NCI-H146 treated with DMSO at 0.1 percent for 48 hours (cell line): Measurements from ENCODE around the gene PRAME.
A peak's percentile ranks its signal among the peaks of the same experiment; 100 is the strongest.
"Not testable (repeated sequence)": the region's sequence is repeated elsewhere in the genome, so short reads cannot be mapped to it uniquely, and the experiment has no call there.

Source experiments
- DNase-seq: peaks from one replicate; lab custom pipeline; 2025; ENCODE audit not compliant: unreplicated experiment; lab: John Stamatoyannopoulos, UW

The PRAME gene, protein sequence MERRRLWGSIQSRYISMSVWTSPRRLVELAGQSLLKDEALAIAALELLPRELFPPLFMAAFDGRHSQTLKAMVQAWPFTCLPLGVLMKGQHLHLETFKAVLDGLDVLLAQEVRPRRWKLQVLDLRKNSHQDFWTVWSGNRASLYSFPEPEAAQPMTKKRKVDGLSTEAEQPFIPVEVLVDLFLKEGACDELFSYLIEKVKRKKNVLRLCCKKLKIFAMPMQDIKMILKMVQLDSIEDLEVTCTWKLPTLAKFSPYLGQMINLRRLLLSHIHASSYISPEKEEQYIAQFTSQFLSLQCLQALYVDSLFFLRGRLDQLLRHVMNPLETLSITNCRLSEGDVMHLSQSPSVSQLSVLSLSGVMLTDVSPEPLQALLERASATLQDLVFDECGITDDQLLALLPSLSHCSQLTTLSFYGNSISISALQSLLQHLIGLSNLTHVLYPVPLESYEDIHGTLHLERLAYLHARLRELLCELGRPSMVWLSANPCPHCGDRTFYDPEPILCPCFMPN

DNA sequence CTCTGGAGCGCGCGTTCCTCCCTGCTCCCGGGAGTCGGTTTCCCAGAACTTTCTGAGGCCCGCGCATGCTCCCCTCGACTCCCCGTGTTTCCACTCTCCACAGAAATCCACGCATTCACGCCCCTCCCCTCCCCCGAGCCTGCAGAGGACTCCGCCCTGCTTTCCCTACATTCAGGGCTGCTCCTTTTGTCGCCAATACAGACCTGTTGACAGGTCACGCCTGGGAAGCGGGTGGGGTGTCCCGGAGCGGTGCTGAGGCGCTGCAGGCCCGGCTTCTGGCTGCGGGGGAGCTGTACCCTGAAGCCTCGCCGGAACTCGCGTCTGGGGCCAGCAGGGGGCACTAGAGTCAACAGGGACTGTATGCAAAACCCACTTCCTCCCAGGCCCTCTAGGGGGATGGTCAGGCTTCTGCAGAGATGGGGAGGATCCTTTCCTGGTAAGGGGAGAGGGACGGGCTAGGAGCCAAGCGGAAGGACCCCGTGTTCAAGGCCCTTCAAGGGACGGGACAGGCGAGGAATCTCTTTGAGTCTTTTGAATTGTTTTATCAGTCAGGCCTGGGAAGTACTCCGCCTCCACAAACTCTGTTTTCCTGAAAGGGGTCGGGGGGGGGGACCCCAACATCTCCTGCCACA is at the start of gene PRAME:
Gene PRAME, minus strand, starts transcription at position 294 of the 632 bp plus-strand sequence. CDS start 2,433 bp downstream, outside the sequence.
- peak; percentile 62 for DNase-seq

- DNase-seq, result not testable (repeated sequence)
Measured at GRCh38 chr22:22608022-22608421, 49.0 kb upstream of the PRAME start.

- DNase-seq, result no peak
Measured at GRCh38 chr22:22605074-22605404, 46.0 kb upstream of the PRAME start.

DNA sequence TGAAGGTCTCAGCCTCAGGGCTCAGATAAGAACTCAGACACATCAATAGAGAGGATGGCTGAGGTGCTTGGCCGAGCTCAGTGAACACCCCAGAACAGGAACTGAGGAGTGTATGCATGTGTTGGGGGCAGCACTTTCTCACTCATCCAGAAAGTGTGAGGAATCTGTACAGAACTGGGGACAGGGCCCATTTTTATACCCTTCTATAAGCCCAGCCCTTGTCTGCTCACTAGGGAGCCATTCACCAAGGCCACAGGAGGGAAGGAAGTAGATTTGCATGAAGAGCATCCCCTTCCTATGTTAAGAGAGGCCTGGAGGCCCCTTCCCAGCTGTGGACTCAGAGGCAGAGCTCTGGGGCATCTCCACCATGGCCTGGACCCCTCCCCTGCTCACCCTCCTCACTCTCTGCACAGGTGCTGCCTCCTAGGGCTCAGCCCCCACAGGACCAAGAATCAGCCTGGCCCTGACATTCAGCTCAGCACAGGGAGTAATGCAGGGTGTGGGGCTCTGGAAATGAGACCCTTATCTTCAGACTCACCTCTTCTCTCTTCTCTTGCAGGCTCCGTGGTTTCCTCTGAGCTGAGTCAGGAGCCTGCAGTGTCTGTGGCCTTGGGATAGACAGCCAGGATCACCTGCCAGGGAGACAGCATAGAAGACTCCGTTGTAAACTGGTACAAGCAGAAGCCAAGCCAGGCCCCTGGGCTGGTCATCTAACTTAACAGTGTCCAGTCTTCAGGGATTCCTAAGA is 45.4 kb upstream of the PRAME start:
- DNase-seq, result no peak

DNA sequence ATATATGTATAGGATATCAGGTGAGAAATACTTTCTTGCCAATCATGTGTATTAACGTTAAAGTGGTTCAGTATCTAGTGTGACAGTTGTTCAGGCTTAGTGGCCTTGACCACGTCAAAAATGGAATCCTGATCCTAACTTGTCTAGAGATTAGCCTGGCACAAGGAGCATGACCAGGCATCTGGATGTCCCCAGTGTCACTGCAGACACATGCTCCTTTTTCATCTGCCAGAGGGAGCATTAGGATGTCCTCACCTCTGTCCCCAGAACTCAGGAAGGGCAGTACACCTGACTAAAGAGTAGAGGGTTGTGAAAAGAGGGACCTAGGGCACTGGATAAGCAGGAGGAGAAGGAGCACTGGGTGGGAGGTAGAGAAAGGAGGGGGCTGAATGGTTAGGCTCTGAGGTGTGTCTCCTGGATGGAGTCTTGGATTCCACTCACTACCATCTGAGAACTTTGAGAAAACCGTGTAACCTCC is 44.4 kb upstream of the PRAME start:
- no peak for DNase-seq

GRCh38 chr22:22600531-22601261 is 41.6 kb upstream of the PRAME start:
- DNase-seq, result no peak

DNA sequence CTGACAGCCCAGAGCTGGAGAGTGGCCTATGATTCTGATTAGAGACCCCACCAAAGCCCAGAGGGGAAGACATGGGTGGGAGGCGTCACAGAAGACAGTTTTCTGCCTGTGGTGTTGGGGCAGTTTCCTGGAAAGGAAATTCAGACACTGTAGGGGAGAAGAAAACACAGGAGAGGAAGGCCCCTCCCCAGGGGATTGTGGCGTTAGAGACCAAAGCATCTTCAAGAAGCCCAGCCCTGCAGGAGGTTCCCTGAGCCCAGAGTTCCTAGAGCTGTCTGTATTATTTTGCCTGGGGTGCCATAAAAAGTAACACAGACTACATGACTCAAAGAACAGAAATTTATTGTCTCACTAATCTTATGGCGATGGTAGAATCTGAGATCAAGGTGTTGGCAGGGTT is 40.2 kb upstream of the PRAME start:
- DNase-seq, result no peak

- peak; percentile 15 for DNase-seq
Measured at GRCh38 chr22:22598144-22598543, 39.1 kb upstream of the PRAME start.

DNA sequence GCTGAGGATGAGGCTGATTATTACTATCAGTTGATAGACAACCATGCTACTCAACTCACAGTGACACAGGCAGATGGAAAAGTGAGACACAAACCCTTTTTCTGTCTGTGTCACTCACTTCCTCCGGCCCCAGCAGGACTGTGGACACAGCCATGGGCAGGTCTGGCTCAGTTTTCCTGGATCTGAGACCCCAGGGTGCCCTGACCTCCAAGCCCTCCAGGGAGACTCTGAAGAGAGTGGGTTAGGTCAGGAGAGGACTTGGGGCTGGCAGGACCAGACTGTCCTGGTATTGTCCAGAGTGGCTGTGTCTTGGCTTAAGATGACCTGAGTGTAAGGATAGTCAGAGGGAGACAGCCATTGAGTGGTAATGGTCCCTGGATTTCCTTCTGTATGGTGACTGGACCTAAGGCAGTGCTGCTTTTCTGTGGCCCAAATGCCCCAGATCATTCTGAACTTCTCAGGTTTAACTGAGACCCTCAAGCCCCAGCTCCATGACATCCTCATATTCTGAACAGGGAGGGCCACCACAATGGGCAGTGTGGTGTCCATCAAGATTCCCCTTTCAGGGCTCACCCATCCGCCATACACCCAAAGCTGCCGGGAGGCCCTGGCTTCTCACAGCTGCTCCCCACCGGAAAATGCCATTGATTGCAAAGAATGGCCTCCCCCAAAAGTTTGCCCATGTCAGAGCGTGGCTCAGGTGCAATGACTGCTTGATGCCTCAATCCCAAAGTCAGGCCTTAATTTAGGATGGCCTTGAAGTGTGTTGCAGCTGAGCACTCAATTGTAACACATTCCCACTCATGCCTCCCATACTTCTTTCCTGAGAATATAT is 36.2 kb upstream of the PRAME start:
- DNase-seq, result no peak

GRCh38 chr22:22593964-22594656 is 35.0 kb upstream of the PRAME start:
- peak; percentile 3 for DNase-seq

DNA sequence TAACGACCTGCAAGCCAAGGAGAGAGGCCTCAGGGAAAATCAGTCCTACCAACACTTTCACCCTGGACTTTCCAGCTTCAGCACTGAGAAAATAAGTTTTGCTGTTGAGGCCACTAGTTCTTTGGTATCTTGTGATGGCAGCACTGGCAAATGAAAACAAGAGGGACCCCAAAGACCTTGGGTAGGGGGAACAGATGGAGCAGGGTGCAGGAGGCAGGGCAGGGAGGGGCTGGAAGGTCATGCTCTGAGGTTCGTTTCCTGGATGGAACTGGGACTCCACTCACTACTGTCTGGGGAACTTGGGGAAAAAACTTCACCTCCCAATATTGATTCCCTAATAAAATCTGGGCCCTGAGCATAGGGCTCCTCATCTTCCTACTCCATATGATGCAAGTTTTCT is 34.2 kb upstream of the PRAME start:
- DNase-seq, result no peak

DNA sequence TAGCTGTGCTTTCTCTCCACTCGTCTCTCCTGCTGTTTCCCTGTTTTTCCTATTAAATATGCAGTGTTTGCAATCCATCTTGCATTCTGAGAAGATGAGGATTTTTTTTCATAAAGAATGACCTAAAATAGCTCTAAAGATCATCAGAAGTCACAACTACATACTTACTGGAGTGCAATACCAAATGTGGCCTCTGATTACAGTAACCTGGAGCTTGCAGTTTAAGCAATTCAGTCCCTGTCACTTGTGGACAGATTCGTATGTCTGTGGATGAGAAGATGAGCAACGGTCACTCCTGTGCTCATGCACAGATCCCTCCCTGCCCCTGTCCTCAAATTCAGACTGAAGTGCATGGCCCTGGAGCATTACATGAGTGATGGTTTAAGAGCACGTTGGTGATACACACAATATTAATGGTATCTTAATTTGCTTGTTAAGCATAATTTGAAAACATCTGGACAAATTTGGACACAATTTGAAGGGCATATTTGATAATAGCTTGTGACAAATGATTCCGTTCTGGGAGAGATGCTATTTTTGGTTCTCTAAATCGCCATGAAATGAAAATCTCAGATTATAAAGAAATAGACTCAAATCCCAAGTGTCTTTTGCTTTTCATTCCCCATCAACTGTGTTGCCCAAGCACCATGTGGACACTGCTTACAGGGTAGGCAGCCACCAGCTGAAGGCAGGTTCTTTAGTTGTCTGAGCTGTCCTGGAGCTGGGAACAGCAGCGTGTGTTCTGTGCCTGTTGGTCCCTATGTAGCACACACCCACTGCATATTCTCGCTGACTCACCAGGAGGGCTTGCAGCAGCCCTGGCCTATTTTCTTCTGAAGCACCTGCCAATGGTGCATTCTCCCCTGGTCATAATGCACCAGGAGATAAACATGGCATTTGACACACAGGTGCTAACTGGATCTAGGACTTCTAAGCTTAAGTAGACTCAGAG is 32.6 kb upstream of the PRAME start:
- peak; percentile 10 for DNase-seq

DNA sequence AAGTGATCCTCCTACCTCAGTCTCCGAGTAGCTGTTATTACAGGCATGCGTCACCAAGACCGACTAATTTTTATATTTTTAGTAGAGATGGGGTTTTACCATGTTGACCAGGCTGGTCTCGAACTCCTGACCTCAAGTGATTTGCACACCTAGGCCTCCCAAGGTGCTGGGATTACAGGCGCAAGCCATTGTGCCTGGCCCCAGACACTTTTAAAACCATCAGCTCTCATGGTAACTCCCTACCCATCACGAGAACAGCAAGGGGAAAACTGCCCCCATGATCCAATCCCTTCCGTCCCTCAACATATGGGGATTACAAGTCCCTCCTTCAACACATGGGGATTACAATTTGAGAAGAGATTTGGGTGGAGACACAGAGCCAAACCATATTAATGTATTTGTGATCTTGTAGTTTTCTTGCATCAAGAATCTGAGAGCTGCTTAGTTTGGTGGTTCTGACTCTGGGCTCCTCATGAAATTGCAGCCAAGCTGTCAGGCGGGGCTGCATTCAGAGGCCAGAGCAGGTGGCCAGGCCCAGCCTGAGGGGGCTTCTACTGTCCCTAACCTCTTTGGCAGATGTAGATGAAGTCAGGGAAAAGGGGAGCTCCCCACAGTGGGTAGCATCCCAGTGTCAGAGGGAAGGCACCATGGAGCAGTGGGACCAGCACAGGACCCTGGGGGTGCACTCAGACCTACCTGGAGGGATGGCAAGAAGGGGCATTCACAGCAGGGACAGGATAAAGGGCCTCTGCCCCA is 31.2 kb upstream of the PRAME start:
- no peak for DNase-seq

DNA sequence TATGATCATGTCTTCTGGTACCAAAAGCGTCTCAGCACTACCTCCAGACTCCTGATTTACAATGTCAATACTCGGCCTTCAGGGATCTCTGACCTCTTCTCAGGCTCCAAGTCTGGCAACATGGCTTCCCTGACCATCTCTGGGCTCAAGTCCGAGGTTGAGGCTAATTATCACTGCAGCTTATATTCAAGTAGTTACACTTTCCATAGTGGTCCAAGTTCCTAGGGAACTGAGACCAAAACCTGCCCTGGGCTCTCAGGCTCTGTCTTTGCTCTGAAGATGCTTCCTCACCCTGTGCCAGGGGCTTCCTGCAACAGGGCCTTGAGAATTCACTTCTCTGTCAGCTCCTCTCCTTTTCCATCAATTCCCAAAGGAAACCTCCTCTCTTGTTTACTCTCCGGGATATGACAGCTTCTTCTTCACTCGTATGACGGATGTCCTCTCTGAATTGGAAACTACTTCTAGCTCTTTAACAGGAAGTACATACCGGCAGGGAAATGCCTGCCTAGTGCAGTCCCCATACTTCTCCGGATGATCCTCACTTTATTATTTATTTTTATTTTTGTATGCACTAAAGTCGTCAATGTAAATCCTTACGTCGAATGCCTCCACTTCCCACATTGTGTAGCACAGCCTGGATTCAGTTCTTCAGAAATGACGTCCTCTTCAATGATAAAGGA is 29.6 kb upstream of the PRAME start:
- DNase-seq, result no peak

GRCh38 chr22:22587577-22588188 is 28.6 kb upstream of the PRAME start:
- DNase-seq, result no peak

- DNase-seq, result no peak
Measured at GRCh38 chr22:22584722-22585121, 25.7 kb upstream of the PRAME start.

DNA sequence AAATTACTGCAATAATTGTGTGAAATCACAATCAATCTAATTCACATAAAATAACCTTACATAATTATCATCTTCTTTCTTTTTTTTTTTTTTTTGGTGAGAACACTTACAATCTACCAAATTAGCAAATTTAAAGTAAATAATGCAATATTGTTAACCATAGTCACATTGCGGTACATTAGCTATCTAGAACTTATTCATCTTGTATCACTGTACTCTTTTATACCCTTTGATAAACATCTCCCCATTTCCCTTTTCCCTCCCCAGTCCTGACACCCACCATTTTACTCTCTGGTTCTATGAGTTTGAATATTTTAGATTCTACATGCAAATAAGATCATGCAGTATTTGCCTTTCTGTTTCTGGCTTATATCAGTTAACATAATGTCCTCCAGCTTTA is 24.0 kb upstream of the PRAME start:
- no peak for DNase-seq
